Measurements from ENCODE around the gene CCM2.

The CCM2 gene

GRCh38 chr7:44979481-44980392 lies 20.3 kb upstream of the CCM2 start:
- Mint-ChIP-seq H3K36me3 (ENCODE audit: low read depth) (peaks cover 28% of the 10 kb centered on the region), H3K4me1 (peaks cover 7% of the 10 kb centered on the region), H3K27ac (no peak overlapping the region), H3K9me3 (no peaks in the 10 kb centered on the region), H3K4me3 (no peak overlapping the region), H3K27me3 (ENCODE audit: low read depth) (no peaks in the 10 kb centered on the region)
- TF ChIP-seq CTCF (IDR thresholded peaks at IDR 0.05; ENCODE audit: unreplicated experiment in 3 of 3), result no peak

GRCh38 chr7:44980393-44981034 lies 19.5 kb upstream of the CCM2 start:
- no peaks in the 10 kb centered on the region for H3K27me3 Mint-ChIP-seq (ENCODE audit: low read depth)
- TF ChIP-seq CTCF (IDR thresholded peaks at IDR 0.05; ENCODE audit: unreplicated experiment in 3 of 3), result no peak
- peak overlapping the region in 1 of 3 experiments; percentile 42 for H3K27ac Mint-ChIP-seq
- H3K36me3 Mint-ChIP-seq (ENCODE audit: low read depth), result peaks cover 36% of the 10 kb centered on the region
- H3K4me3 Mint-ChIP-seq, result no peak overlapping the region
- H3K9me3 Mint-ChIP-seq, result no peaks in the 10 kb centered on the region
- H3K4me1 Mint-ChIP-seq, result peaks cover 15% of the 10 kb centered on the region

GRCh38 chr7:44981035-44981706 lies 18.8 kb upstream of the CCM2 start:
- Mint-ChIP-seq H3K36me3 (ENCODE audit: low read depth) (peaks cover 42% of the 10 kb centered on the region), H3K9me3 (no peaks in the 10 kb centered on the region), H3K4me3 (no peak overlapping the region), H3K27me3 (ENCODE audit: low read depth) (no peaks in the 10 kb centered on the region), H3K27ac (no peak overlapping the region), H3K4me1 (peaks cover 21% of the 10 kb centered on the region)
- TF ChIP-seq CTCF (IDR thresholded peaks at IDR 0.05; ENCODE audit: unreplicated experiment in 3 of 3), result no peak

GRCh38 chr7:44982535-44982923 lies 17.5 kb upstream of the CCM2 start:
- no peaks in the 10 kb centered on the region for H3K9me3 Mint-ChIP-seq
- TF ChIP-seq CTCF (IDR thresholded peaks at IDR 0.05; ENCODE audit: unreplicated experiment in 3 of 3), result no peak
- H3K36me3 Mint-ChIP-seq (ENCODE audit: low read depth), result peaks cover 43% of the 10 kb centered on the region
- peak overlapping the region in 1 of 3 experiments; percentile 53 for H3K4me3 Mint-ChIP-seq
- no peak overlapping the region for H3K27ac Mint-ChIP-seq
- peaks cover 31% of the 10 kb centered on the region for H3K4me1 Mint-ChIP-seq
- no peaks in the 10 kb centered on the region for H3K27me3 Mint-ChIP-seq (ENCODE audit: low read depth)

GRCh38 chr7:44982970-44983369 lies 17.0 kb upstream of the CCM2 start:
- Mint-ChIP-seq H3K9me3 (no peaks in the 10 kb centered on the region), H3K4me3 (peak overlapping the region in 1 of 3 experiments; percentile 67), H3K27me3 (ENCODE audit: low read depth) (no peaks in the 10 kb centered on the region), H3K36me3 (ENCODE audit: low read depth) (peaks cover 43% of the 10 kb centered on the region), H3K4me1 (peaks cover 35% of the 10 kb centered on the region), H3K27ac (no peak overlapping the region)
- no peak for TF ChIP-seq CTCF (IDR thresholded peaks at IDR 0.05; ENCODE audit: unreplicated experiment in 3 of 3)

Data from nephron (organoid).